ENCODE measurements around the gene ANKRD11. TPM values are rescaled to one million over a fixed set of nuclear protein-coding genes. Genes with fewer than 3 reads are reported as not detected.
"Not testable (repeated sequence)": the region's sequence is repeated elsewhere in the genome, so short reads cannot be mapped to it uniquely, and the experiment has no call there.

ANKRD11 gene
- total RNA-seq, 1 experiment from 2014 or later: 266 TPM

DNA sequence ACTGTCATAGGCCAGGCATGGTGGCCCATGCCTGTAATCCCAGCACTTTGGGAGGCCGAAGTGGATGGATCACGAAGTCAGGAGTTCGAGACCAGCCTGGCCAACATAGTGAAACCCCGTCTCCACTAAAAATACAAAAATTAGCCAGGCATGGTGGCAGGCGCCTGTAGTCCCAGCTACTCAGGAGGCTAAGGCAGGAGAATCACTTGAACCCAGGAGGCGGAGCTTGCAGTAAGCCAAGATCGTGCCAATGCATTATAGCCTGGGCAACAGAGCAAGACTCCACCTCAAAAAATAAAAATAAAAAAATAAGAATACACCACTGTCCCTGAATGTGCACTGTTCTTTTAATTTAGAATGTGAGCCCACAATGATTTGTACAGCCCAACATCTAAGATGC, 61.8 kb downstream of the ANKRD11 start:
- ATAC-seq; CTCF ChIA-PET; H3K9me2 ChIP-seq (ENCODE audit: insufficient read depth); H3K4me3 ChIP-seq (replicated peaks in 1 of 2; ENCODE audit: low read depth in 1 of 2, low read length in 2 of 2); RAD21 ChIA-PET (ENCODE audit: low non-redundant PET in 1 of 2, low total read pairs in 2 of 2, uncharacterized antibody in 2 of 2, unreplicated experiment in 2 of 2); H3K27ac ChIP-seq (ENCODE audit: low read depth, low read length); BruUV-seq (replicated peaks); H3K9ac ChIP-seq (ENCODE audit: low read length); intact Hi-C loops (cut with micrococcal nuclease); H2AFZ ChIP-seq (ENCODE audit: low read depth, low read length, poor library complexity, severe bottlenecking); POLR2A ChIA-PET; H3K9me3 ChIP-seq (ENCODE audit: control insufficient read depth in 1 of 2, insufficient read depth in 1 of 2, low read depth in 1 of 2, low read length in 2 of 2); DNase-seq (ENCODE audit: low read depth, low spot score); H3K36me3 ChIP-seq (ENCODE audit: control insufficient read depth in 1 of 2, insufficient read depth in 2 of 2, low read length in 2 of 2); H3K4me2 ChIP-seq (ENCODE audit: low read length); H3K27me3 ChIP-seq (ENCODE audit: insufficient read depth, low read length): not testable (repeated sequence)
- Histone ChIP-seq H3K4me1 (ENCODE audit: control insufficient read depth in 1 of 2, insufficient read depth in 2 of 2, low read length in 2 of 2) (peaks cover 5 to 18% of the 10 kb centered on the region in 2 experiments; a peak in 2 of 4 replicates), H3K79me2 (ENCODE audit: insufficient read depth, low read length) (peaks cover 88% of the 10 kb centered on the region), H4K20me1 (ENCODE audit: insufficient read depth) (peaks cover 43% of the 10 kb centered on the region; the same call in 1 of the 2 replicates)

DNA sequence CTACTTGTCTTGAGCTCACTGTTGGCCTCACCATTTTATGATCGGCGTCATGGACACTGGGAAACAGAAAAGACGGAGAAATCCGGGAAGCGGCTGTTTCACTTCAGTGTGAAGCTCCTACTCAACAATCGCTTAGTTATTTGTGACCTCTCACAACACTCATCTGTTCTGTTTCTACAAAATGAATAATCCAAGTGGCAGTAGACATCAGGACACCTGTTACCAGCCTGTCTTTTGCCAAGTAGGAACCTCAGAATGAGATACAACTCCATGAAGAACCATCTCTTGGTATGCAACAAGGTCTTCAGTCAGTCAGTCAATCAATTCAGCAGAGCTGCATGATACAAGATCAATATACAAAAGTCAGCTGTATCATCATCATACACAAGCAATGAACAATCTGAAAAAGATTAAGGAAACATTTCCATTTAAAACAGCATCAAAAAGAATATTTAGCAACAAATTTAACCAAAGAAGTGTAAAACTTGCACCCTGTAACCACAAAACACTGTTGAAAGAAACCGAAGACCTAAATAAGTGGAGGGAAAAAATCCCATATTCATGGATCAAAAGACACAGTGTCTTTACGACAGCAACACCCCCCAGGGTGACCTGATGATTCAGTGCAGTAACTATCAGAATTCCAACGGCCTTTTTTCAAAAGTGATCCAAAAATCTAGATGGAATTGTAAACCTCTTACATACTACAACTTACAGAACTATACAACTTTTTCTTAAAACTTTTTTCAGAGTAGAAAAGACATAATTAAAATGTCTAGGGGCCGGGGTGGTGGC, 63.4 kb downstream of the ANKRD11 start:
- 0 out of 2 replicates have a peak, but pooled peaks have one; percentile 9 for TF ChIP-seq POLR2AphosphoS5 (IDR thresholded peaks at IDR 0.05; ENCODE audit: low read depth, low read length)
- no peak for TF ChIP-seq SRF (IDR thresholded peaks at IDR 0.05; ENCODE audit: low read depth)
- TF ChIP-seq, protein P1, sequence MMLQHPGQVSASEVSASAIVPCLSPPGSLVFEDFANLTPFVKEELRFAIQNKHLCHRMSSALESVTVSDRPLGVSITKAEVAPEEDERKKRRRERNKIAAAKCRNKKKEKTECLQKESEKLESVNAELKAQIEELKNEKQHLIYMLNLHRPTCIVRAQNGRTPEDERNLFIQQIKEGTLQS (IDR thresholded peaks at IDR 0.05): no peak
- TF ChIP-seq EZH2 (IDR thresholded peaks at IDR 0.05): no peak
- no peak for TF ChIP-seq JUND (IDR thresholded peaks at IDR 0.05)
- TF ChIP-seq CEBPB (IDR thresholded peaks at IDR 0.05; ENCODE audit: low read depth): no peak
- no peak for TF ChIP-seq FOSL1 (IDR thresholded peaks at IDR 0.05; ENCODE audit: low read depth)
- DNase-seq (ENCODE audit: low read depth, low spot score): no peak
- ChIA-PET CTCF (interaction anchor here (0.9 kb wide), 1 partner anchor 8 kb away, joined by 3 read pairs; no protein-coding TSS in a partner anchor), POLR2A (interaction anchor here (0.7 kb wide), 1 partner anchor 9 kb away, joined by 3 read pairs; no protein-coding TSS in a partner anchor), RAD21 (ENCODE audit: low non-redundant PET in 1 of 2, low total read pairs in 2 of 2, uncharacterized antibody in 2 of 2, unreplicated experiment in 2 of 2) (no interaction called here)
- H3K27me3 ChIP-seq (ENCODE audit: insufficient read depth, low read length): no peaks in the 10 kb centered on the region
- no peak overlapping the region for H3K9ac ChIP-seq (ENCODE audit: low read length)
- BruUV-seq (replicated peaks): TSS peak; percentile 7
- no peaks in the 10 kb centered on the region for H3K9me3 ChIP-seq (ENCODE audit: control insufficient read depth in 1 of 2, insufficient read depth in 1 of 2, low read depth in 1 of 2, low read length in 2 of 2)
- peaks cover 52% of the 10 kb centered on the region for H4K20me1 ChIP-seq (ENCODE audit: insufficient read depth)
- no peaks in the 10 kb centered on the region for H3K9me2 ChIP-seq (ENCODE audit: insufficient read depth)
- no peak for ATAC-seq
- intact Hi-C loops (cut with micrococcal nuclease): no loop called here
- H3K79me2 ChIP-seq (ENCODE audit: insufficient read depth, low read length): peaks cover 88% of the 10 kb centered on the region
- no peak overlapping the region; the same call in 1 of the 2 replicates for H3K27ac ChIP-seq (ENCODE audit: low read depth, low read length)
- peaks cover 6 to 8% of the 10 kb centered on the region in 2 experiments; a peak in 2 of 4 replicates for H3K36me3 ChIP-seq (ENCODE audit: control insufficient read depth in 1 of 2, insufficient read depth in 2 of 2, low read length in 2 of 2)
- H3K4me1 ChIP-seq (ENCODE audit: control insufficient read depth in 1 of 2, insufficient read depth in 2 of 2, low read length in 2 of 2): peaks cover 5 to 12% of the 10 kb centered on the region in 2 experiments; a peak in 2 of 4 replicates
- H3K4me2 ChIP-seq (ENCODE audit: low read length): no peak overlapping the region
- no peak overlapping the region for H2AFZ ChIP-seq (ENCODE audit: low read depth, low read length, poor library complexity, severe bottlenecking)
- no peak overlapping the region for H3K4me3 ChIP-seq (replicated peaks in 1 of 2; ENCODE audit: low read depth in 1 of 2, low read length in 2 of 2)

Measured in HCT116 (cell line).